OCI-LY1 (cell line): Measurements from ENCODE around the gene DDX53.

Experiments used
- H2AFZ ChIP-seq: fragments of 200-600 bp; sonication (generic), shearing (Covaris generic); 2 replicates; pipeline ENCODE4 v1.6.0; 2014; ENCODE audit warnings: antibody characterized with exemption, mild to moderate bottlenecking, low read length
- H3F3A ChIP-seq: fragments of 200-600 bp; sonication (generic), shearing (Covaris generic); 2 replicates; pipeline ENCODE4 v1.6.0; 2014; ENCODE audit warnings: mild to moderate bottlenecking, antibody characterized with exemption, low read length, moderate library complexity; ENCODE audit not compliant: insufficient read depth
- H3K27ac ChIP-seq: fragments of 200-600 bp; sonication (generic); 2 replicates; pipeline ENCODE4 v1.5.1; 2014; ENCODE audit warnings: low read length, mixed run types, mild to moderate bottlenecking, low read depth; ENCODE audit not compliant: poor library complexity, severe bottlenecking
- H3K27me3 ChIP-seq: fragments of 200-600 bp; sonication (generic); 2 replicates; pipeline ENCODE4 v1.6.0; 2014; ENCODE audit warnings: antibody characterized with exemption, mild to moderate bottlenecking, low read length, moderate library complexity; ENCODE audit not compliant: insufficient read depth
- H3K36me3 ChIP-seq: fragments of 200-600 bp; sonication (generic); 2 replicates; pipeline ENCODE4 v1.6.1; 2014; ENCODE audit warnings: mild to moderate bottlenecking, antibody characterized with exemption, low read length, moderate library complexity, mixed read lengths; ENCODE audit not compliant: insufficient read depth
- H3K4me1 ChIP-seq: fragments of 200-600 bp; sonication (generic); 2 replicates; pipeline ENCODE4 v1.5.1; 2014; ENCODE audit warnings: mild to moderate bottlenecking, low read length, moderate library complexity; ENCODE audit not compliant: insufficient read depth, severe bottlenecking
- H3K4me2 ChIP-seq: fragments of 200-600 bp; sonication (generic), shearing (Covaris generic); 2 replicates; pipeline ENCODE4 v1.6.1; 2014; ENCODE audit warnings: low read length
- H3K4me3 ChIP-seq: fragments of 200-600 bp; sonication (generic); 2 replicates; pipeline ENCODE4 v1.5.1; 2014; ENCODE audit warnings: low read length, low read depth, mild to moderate bottlenecking, mixed read lengths; ENCODE audit not compliant: poor library complexity, severe bottlenecking
- H3K79me2 ChIP-seq: fragments of 200-600 bp; shearing (Covaris generic); 2 replicates; pipeline ENCODE4 v1.6.1; 2016; ENCODE audit warnings: mixed run types, low read length, mixed read lengths; ENCODE audit not compliant: insufficient read depth
- H3K9ac ChIP-seq: fragments of 200-600 bp; sonication (generic), shearing (Covaris generic); 2 replicates; pipeline ENCODE4 v1.6.1; 2014; ENCODE audit warnings: mild to moderate bottlenecking, low read length, mixed read lengths
- H3K9me2 ChIP-seq: fragments of 200-600 bp; sonication (generic), shearing (Covaris generic); 2 replicates; pipeline ENCODE4 v1.6.1; 2014; ENCODE audit warnings: low read depth, mild to moderate bottlenecking, low read length, mixed read lengths
- H3K9me3 ChIP-seq: fragments of 200-600 bp; shearing (Covaris generic); 2 replicates; pipeline ENCODE4 v1.6.1; 2014; ENCODE audit warnings: low read length, mixed read lengths
- H4K20me1 ChIP-seq: fragments of 200-600 bp; sonication (generic), shearing (Covaris generic); 2 replicates; pipeline ENCODE4 v1.6.0; 2016; ENCODE audit warnings: mild to moderate bottlenecking, low read length; ENCODE audit not compliant: insufficient read depth
- CTCF ChIP-seq: fragments of 200-600 bp; sonication (generic), shearing (Covaris generic); IDR thresholded peaks from 2 replicates; pipeline ENCODE4 v1.5.1; 2017; ENCODE audit warnings: mild to moderate bottlenecking, antibody characterized with exemption, low read length, moderate library complexity, mixed read lengths
- EZH2 ChIP-seq: fragments of 200-600 bp; sonication (generic), shearing (Covaris generic); IDR thresholded peaks from 2 replicates; pipeline ENCODE4 v1.8.0; 2017; ENCODE audit warnings: borderline replicate concordance, mixed run types, mild to moderate bottlenecking, antibody characterized with exemption, low read length, moderate library complexity, mixed read lengths

DDX53 gene

DNA sequence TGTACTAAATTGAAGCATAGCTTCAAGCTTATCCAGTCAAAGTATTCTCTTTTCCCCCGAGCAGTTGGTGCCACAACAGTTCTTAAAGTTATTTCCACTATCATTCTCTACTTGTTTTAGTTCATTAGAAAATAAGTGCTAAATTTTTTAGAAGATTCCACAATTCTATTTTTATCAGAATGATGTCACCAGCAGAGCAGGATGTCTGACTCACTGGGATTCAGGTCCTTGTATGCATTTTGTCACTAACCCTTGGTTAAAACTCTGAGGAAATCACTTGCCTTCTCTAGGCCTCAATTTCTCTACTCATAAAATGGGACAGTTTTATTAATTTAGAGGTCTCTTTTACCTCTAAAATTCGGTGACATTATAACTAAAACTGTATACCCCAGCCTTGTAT, 3.4 kb downstream of the DDX53 start:
- no peak overlapping the region for H2AFZ ChIP-seq
- H3K9me2 ChIP-seq, result no peaks in the 10 kb centered on the region
- no peaks in the 10 kb centered on the region for H3K4me1 ChIP-seq
- no peak overlapping the region for H3K4me2 ChIP-seq
- H3K4me3 ChIP-seq, result no peak overlapping the region
- H3K9ac ChIP-seq, result no peak overlapping the region
- H3K79me2 ChIP-seq, result no peaks in the 10 kb centered on the region
- H3K9me3 ChIP-seq, result no peaks in the 10 kb centered on the region
- no peaks in the 10 kb centered on the region for H3K27me3 ChIP-seq
- H4K20me1 ChIP-seq, result no peaks in the 10 kb centered on the region
- H3F3A ChIP-seq, result no peaks in the 10 kb centered on the region
- no peaks in the 10 kb centered on the region for H3K36me3 ChIP-seq
- no peak for TF ChIP-seq CTCF
- TF ChIP-seq EZH2, result no peak
- no peak overlapping the region for H3K27ac ChIP-seq

GRCh38 chrX:23008431-23009099, 8.8 kb downstream of the DDX53 start:
- no peak overlapping the region for H3K27ac ChIP-seq
- H3K4me3 ChIP-seq, result no peak overlapping the region
- no peak overlapping the region for H3K9ac ChIP-seq
- H3K4me2 ChIP-seq, result no peak overlapping the region
- H3F3A ChIP-seq, result no peaks in the 10 kb centered on the region
- H3K9me2 ChIP-seq, result no peaks in the 10 kb centered on the region
- H3K36me3 ChIP-seq, result no peaks in the 10 kb centered on the region
- no peak overlapping the region for H2AFZ ChIP-seq
- no peaks in the 10 kb centered on the region for H3K27me3 ChIP-seq
- no peaks in the 10 kb centered on the region for H3K79me2 ChIP-seq
- TF ChIP-seq EZH2, result no peak
- peak; percentile 38; the same call in 1 of the 2 replicates for TF ChIP-seq CTCF
- H3K9me3 ChIP-seq, result no peaks in the 10 kb centered on the region
- H4K20me1 ChIP-seq, result no peaks in the 10 kb centered on the region
- H3K4me1 ChIP-seq, result no peaks in the 10 kb centered on the region

- Histone ChIP-seq H4K20me1 (no peaks in the 10 kb centered on the region), H3K36me3 (no peaks in the 10 kb centered on the region), H2AFZ (no peak overlapping the region), H3K27ac (no peak overlapping the region), H3K4me3 (no peak overlapping the region), H3K4me1 (no peaks in the 10 kb centered on the region), H3K4me2 (no peak overlapping the region), H3K9me3 (no peaks in the 10 kb centered on the region), H3K9ac (no peak overlapping the region), H3K9me2 (no peaks in the 10 kb centered on the region), H3K27me3 (no peaks in the 10 kb centered on the region), H3K79me2 (no peaks in the 10 kb centered on the region), H3F3A (no peaks in the 10 kb centered on the region)
- TF ChIP-seq CTCF, result no peak
- no peak for TF ChIP-seq EZH2
Measured at GRCh38 chrX:23012162-23012561, 12.4 kb downstream of the DDX53 start.
